ENCODE results near the gene HNRNPL.
"Not testable (repeated sequence)": the region's sequence is repeated elsewhere in the genome, so short reads cannot be mapped to it uniquely, and the experiment has no call there.

The HNRNPL gene

DNA sequence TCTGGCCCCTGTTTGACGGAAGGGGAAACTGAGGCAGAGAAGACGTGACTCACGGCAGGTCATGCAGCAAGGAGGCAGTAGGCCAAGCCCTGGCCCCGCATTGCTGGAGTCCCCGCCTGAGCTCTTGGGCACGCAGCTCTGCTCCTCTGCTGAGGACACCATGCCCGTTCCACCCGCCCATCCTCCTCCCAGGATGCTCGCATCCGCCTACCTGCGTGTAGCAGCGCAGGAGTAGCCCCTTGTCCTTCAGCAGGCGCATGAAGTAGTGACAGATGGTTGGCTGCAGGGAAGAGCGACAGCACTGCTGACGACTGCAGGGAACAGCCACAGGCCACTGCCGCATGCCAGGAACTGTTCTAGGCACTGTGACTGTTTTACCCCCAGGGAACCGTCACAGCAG is 39.1 kb upstream of the HNRNPL start:
- H3K9ac ChIP-seq = no peak overlapping the region
- H3K4me2 ChIP-seq = no peak overlapping the region
- H3K4me3 ChIP-seq (IDR thresholded peaks at IDR 0.05; ENCODE audit: insufficient read depth, low read depth, low read length) = no peak overlapping the region
- no peaks in the 10 kb centered on the region for H3K4me1 ChIP-seq (ENCODE audit: low read depth, poor library complexity, severe bottlenecking)
- H2AFZ ChIP-seq (ENCODE audit: low read depth) = no peak overlapping the region
- H4K20me1 ChIP-seq (ENCODE audit: insufficient read depth) = no peaks in the 10 kb centered on the region
- TF ChIP-seq, protein P1, sequence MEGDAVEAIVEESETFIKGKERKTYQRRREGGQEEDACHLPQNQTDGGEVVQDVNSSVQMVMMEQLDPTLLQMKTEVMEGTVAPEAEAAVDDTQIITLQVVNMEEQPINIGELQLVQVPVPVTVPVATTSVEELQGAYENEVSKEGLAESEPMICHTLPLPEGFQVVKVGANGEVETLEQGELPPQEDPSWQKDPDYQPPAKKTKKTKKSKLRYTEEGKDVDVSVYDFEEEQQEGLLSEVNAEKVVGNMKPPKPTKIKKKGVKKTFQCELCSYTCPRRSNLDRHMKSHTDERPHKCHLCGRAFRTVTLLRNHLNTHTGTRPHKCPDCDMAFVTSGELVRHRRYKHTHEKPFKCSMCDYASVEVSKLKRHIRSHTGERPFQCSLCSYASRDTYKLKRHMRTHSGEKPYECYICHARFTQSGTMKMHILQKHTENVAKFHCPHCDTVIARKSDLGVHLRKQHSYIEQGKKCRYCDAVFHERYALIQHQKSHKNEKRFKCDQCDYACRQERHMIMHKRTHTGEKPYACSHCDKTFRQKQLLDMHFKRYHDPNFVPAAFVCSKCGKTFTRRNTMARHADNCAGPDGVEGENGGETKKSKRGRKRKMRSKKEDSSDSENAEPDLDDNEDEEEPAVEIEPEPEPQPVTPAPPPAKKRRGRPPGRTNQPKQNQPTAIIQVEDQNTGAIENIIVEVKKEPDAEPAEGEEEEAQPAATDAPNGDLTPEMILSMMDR (conservative IDR thresholded peaks at IDR 0.05; ENCODE audit: low read depth, low read length) = no peak
- H3K79me2 ChIP-seq (ENCODE audit: insufficient read depth, low read depth) = no peaks in the 10 kb centered on the region
- H3K27ac ChIP-seq = no peak overlapping the region
- H3K36me3 ChIP-seq (ENCODE audit: insufficient read depth) = no peaks in the 10 kb centered on the region
- no peaks in the 10 kb centered on the region for H3K27me3 ChIP-seq (ENCODE audit: insufficient read depth, low read depth)

DNA sequence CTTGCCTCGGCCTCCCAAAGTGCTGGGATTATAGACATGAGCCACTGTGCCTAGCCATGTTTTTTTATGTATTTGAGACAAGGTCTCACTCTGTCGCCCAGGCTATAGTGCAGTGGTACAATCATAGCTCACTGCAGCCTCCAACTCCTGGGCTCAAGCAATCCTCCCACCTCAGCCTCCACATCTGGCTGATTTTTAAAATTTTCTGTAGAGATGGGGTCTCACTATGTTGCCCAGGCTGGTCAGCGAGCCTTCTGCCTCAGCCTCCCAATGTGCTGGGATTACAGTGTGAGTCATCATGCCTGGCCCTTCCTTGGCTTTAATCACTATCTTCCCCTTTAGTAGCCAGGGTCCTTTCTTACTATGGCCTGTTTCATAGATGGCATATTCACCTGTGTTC is 34.9 kb upstream of the HNRNPL start:
- H3K27me3 ChIP-seq (ENCODE audit: insufficient read depth, low read depth); H4K20me1 ChIP-seq (ENCODE audit: insufficient read depth); H3K9ac ChIP-seq; H3K36me3 ChIP-seq (ENCODE audit: insufficient read depth); H3K4me2 ChIP-seq; H2AFZ ChIP-seq (ENCODE audit: low read depth); H3K27ac ChIP-seq; H3K4me3 ChIP-seq (IDR thresholded peaks at IDR 0.05; ENCODE audit: insufficient read depth, low read depth, low read length); H3K79me2 ChIP-seq (ENCODE audit: insufficient read depth, low read depth); H3K4me1 ChIP-seq (ENCODE audit: low read depth, poor library complexity, severe bottlenecking): not testable (repeated sequence)

DNA sequence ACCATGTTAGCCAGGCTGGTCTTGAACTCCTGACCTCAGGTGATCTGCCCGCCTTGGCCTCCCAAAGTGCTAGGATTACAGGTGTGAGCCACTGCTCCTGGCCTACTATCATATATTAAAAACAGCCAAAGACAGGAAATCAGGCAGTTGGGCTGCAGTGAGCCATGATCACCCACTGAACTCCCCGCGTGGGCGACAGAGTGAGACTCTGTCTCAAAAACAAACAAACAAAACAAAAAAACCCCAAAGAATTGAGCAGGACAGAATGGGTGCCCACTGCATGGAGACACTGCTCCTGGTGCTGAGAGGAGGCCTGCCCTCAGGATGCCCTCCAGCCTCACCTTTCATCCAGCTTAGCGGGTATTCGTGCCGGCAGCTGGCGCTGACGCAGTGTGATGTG is 33.5 kb upstream of the HNRNPL start:
- peaks cover 9% of the 10 kb centered on the region for H3K4me1 ChIP-seq (ENCODE audit: low read depth, poor library complexity, severe bottlenecking)

DNA sequence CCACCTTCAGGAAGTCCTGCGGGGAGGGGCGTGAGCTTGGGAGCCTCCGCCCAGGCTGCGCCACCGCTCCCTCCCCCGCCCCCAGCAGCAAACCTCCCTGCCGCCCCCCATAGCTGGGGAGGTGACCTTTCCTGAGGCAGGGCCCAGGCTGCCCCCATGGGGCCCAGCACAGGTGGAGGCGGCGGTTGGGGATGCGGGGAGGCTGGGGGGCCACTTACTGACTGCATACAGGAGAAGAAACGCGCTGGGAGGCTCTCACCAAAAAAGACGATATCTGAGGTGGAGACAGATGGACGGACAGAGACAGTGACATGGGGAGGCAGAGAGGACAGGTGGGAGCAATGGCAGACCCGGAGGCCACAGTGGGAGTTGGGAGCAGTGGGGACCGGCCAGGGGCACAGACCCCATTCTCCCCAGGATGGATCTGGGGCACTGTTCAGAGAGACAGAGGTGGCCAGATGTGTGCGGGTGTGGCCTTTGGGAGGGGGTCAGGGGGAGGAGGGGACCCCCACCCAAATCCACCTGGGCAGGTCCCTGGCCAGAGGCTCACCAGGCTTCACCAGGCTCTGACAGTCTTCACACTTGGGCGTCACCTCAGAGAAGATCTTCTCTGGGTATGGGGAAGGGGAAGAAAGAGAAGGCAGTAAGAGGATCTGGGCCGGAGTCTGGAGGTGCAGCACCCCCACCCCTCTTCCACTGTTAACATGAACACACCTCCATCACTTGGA is 31.3 kb upstream of the HNRNPL start:
- no peak overlapping the region for H3K27ac ChIP-seq
- TF ChIP-seq, protein P1 (conservative IDR thresholded peaks at IDR 0.05; ENCODE audit: low read depth, low read length) = no peak
- H2AFZ ChIP-seq (ENCODE audit: low read depth) = no peak overlapping the region
- no peaks in the 10 kb centered on the region for H3K27me3 ChIP-seq (ENCODE audit: insufficient read depth, low read depth)
- no peaks in the 10 kb centered on the region for H3K36me3 ChIP-seq (ENCODE audit: insufficient read depth)
- no peak overlapping the region for H3K4me3 ChIP-seq (IDR thresholded peaks at IDR 0.05; ENCODE audit: insufficient read depth, low read depth, low read length)
- no peaks in the 10 kb centered on the region for H3K79me2 ChIP-seq (ENCODE audit: insufficient read depth, low read depth)
- H4K20me1 ChIP-seq (ENCODE audit: insufficient read depth) = no peaks in the 10 kb centered on the region
- H3K4me1 ChIP-seq (ENCODE audit: low read depth, poor library complexity, severe bottlenecking) = peaks cover 18% of the 10 kb centered on the region
- H3K9ac ChIP-seq = no peak overlapping the region
- no peak overlapping the region for H3K4me2 ChIP-seq

More for the DNA sequence above, 33.5 kb upstream of the HNRNPL start:
- Histone ChIP-seq H4K20me1 (ENCODE audit: insufficient read depth) (no peaks in the 10 kb centered on the region), H3K27me3 (ENCODE audit: insufficient read depth, low read depth) (no peaks in the 10 kb centered on the region), H3K9ac (no peak overlapping the region), H3K36me3 (ENCODE audit: insufficient read depth) (no peaks in the 10 kb centered on the region), H3K79me2 (ENCODE audit: insufficient read depth, low read depth) (no peaks in the 10 kb centered on the region), H2AFZ (ENCODE audit: low read depth) (no peak overlapping the region), H3K4me3 (IDR thresholded peaks at IDR 0.05; ENCODE audit: insufficient read depth, low read depth, low read length) (no peak overlapping the region), H3K4me2 (no peak overlapping the region), H3K27ac (no peak overlapping the region)
- TF ChIP-seq, protein P1 (conservative IDR thresholded peaks at IDR 0.05; ENCODE audit: low read depth, low read length) = no peak

DNA sequence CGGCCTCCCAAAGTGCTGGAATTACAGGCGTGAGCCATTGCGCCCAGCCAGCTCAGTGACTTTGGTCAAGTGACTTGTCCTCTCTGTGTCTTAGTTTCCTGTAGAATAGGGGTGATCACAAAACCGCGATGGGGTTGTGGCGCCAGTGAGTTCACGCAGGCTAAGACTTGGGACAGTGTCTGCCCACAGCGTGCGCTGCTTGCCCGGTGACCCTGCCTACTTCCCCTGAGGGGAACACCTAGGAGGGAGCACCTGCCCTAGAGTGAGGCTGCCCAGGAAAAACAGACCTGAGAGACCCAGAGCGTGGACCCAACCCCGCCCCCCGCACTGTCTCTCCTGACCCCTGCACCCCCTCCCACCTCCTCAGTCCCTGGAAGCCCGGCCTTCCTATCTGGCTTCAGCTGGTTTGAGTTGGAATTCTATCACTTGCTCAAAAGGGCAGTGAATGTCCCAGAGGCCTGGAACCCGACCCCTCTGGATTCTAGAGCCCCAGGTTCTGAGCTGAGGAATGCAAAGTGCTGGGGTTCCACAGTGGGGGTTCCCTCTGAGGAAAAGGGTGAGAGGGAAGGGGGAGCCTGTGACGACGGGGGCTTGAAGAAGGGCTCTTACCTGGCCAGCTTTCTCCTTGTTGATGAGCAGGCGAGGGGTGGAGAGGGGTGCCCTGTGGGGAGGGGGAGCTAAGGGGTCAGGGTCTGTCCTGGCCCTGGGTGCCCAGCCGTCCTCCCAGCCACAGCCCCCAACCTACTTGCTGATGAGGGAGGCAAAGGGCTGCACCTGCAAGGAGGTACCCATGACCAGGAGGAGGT is 30.5 kb upstream of the HNRNPL start:
- Histone ChIP-seq H3K27me3 (ENCODE audit: insufficient read depth, low read depth) (no peaks in the 10 kb centered on the region), H3K79me2 (ENCODE audit: insufficient read depth, low read depth) (no peaks in the 10 kb centered on the region), H3K4me3 (IDR thresholded peaks at IDR 0.05; ENCODE audit: insufficient read depth, low read depth, low read length) (no peak overlapping the region), H4K20me1 (ENCODE audit: insufficient read depth) (no peaks in the 10 kb centered on the region), H3K9ac (no peak overlapping the region), H3K4me1 (ENCODE audit: low read depth, poor library complexity, severe bottlenecking) (peaks cover 18% of the 10 kb centered on the region), H3K4me2 (no peak overlapping the region), H3K27ac (no peak overlapping the region), H2AFZ (ENCODE audit: low read depth) (no peak overlapping the region), H3K36me3 (ENCODE audit: insufficient read depth) (no peaks in the 10 kb centered on the region)
- TF ChIP-seq, protein P1 (conservative IDR thresholded peaks at IDR 0.05; ENCODE audit: low read depth, low read length) = no peak
